GM19463 (cell line): ENCODE measurements around the gene COL23A1.

Source experiments
- ATAC-seq: cut with Tn5 transposase; IDR thresholded peaks from one replicate; pipeline ENCODE4 v1.9.1; 2021; ENCODE audit warnings: mild to moderate bottlenecking, moderate library complexity; ENCODE audit not compliant: unreplicated experiment

Gene COL23A1

DNA sequence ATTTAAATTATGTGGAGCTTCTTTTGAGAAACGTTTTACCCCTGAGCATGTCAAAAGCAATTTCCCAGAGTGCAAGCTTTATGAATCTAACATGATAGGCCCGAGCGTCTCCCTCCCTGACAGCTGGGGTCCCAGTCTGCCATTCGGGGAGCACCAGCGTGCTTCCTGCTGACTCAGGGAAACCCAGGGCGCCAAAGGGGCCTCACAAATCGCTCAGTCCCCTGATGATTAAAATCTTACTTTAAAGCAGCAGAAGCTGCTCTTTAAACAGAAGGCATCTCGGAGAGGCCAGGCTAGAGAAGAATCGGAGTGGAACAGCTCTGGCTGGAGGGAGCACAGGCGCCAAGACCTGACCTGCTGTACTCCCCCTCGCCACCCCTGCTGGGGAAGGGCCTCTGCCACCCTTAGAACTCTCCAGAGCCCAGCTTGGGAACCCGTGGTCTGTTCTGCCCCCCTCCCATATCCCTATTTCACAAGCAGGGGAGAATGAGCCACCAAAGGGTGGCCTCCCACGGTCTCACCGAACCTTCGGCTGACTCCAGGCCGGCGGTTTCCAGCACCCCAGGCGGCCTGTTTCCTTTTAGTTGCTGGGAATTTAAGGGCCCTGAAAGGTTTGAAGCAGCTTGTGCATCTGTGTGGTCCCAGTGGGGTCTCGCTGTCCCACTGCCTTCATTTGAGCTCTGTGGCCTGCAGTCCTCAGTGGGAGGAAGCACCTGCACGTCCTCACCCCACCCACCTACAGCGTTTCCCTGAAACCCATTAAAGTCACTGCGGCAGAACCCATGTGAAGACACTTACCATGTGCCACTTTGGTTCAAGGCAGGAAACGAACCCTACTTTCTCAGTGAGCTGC lies 147.6 kb downstream of the COL23A1 start:
- ATAC-seq: no peak

DNA sequence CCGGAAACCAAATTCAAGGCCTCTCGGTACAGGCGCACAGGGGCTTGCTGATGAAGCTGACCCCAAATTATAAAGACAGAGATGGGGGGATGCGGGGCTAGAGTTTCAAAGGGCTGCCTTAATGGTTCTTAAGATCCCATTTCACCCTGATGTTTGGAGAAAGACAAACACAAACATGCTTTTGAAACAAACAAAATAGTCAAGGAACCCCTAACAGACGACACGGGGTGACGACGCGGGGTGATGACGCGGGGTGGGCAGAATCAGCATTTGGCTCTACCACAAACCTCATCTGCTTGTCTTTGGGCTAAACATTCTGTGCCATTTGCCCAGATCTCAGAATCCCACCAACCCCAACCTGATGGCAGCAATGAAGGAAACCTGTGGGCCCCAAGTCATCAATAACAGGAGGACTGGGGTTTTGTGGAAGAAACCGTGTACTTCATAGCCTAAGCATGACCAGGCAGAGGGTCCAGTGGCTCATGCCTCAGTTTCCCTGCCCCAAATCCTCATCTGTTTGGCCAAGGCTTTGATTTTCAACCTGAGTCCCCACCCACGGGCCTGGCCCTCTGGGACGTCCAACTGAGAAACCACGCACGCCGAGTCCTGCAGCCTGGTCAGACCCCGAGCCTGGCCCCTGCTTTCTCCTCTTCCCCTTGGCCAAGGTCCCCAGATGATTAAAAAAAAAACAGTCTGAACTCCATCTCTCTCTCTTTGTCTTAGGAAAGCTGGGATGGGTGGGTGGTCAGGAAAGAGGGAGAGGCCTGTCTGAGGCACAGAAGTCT lies 148.5 kb downstream of the COL23A1 start:
- ATAC-seq: no peak

DNA sequence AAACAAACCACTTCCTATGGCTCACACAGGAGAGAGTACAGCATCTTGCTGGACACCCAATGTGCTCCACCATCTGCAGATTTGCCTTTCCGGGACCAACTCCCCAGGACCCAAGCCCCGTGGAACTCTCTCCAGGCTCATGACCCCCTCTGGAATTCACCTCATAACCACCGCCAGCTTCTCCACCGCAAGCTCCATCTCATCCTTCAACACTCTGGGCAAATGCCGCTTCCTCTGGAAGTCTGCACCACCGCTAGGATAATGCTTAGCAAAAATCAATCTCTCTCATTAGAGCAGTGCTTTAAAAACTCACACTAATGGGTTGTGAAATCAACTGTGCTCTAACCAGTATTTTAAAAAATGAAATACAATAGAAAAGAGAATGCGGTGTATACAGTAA lies 150.0 kb downstream of the COL23A1 start:
- no peak for ATAC-seq

DNA sequence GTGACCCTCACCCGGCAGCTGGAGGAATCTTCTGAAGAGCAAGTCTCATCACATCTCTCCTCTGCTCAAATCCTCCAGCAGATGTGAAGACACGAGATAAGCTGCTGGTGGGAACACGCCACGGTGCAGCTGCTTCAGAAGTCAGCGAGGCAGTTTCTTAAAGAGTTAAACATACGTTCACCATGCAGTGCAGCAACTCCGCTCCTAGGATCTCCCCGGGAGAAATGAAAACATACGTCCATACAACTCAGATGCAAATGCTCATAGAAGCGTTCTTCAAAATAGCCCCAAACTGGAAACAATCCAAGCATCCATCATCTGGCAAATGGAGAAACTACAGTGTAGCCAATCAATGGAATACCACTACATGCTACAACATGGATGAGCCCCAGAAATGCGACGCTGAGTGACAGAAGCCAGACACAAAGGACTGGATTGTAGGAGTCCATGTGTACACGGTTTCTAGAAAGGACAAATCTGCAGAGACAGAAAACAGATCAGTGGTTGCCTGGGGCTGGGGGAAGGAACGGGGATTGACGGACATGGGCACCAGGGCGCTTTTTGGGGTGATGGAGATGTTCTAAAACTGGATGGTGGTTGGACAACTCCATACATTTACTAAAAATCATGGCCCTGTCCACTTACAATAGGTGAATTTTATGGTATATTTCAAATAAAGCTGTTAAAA lies 150.6 kb downstream of the COL23A1 start:
- ATAC-seq: no peak

DNA sequence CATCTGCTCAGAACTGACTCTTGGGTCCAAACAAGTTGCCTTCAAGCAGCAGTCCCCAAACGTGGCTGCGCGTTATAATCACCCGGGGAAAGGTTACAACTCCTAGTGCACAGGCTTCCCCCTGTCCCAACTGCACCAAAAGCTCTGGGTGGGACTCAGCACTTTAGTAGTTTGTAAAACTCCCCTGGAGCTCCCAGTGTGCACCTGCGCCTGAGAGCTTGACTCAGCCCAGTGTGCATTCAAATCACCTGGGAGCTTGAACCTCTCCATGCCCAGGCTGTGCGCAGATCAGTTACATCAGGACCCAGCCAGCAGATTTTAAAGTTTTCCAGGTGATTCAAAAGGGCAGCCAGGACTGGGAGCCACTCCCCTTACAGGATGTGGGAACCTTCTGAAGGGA lies 151.4 kb downstream of the COL23A1 start:
- no peak for ATAC-seq

DNA sequence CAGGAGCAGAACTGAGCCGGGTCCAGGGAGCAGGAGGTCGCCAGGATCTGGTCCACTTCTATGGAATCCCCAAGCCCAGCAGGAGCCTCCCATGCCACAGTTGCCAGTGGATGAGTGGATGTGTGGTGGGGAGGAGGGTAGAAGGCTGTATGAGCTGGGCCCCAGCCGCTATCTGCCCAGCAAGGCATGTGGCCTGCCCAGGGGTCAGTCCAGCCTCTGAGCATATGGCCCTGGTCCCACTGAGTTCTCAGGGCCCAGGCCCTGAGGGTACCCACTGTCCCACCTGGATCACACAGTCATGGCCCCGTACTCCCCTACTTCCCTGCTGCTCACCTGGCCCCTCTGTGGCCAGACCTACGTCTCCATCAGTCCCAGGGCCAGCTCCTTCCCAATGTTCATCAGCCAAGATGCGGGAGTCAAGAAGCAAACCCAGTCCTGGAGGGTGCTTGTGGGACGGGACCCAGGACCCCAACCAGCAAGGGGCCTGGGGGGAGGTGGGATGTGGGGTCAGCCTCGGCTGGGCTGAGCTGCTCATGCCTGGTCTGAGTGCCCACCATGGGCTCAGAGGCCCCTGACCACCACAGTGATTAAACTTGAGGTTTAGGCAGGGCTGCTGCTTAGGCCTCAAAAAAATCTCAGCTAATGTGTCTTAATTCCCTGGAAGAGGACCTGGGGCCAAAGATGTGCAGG lies 152.7 kb downstream of the COL23A1 start:
- ATAC-seq: no peak

DNA sequence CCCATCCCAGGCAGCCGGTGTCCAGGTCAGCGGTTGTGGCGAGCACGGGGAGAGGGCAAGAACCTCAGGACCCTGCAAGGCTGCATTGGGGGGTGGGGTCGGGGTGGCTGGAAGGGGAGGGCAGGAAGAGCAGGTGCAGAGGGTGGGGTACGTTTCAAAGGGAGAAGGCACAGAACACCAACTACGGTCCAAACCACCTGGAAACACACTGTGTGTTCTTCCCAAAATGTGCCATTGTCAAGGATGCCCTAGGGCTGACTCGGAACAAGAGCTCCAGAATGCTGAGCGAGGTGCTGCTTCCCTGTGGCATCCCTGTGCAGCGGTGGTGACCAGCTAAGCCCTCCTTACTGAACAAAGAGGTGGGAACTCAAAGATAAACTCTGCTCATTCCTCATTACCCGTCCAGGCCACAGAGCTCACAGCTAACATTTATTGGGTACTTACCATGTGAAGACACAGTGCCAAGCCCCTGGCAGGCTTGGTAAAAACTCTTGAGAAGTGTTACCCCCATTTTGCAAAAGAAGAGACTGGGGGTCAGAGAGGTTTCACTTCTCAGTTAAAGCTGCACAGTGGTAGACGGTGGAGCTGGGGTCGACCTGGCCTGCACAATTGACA lies 153.8 kb downstream of the COL23A1 start:
- ATAC-seq: no peak

DNA sequence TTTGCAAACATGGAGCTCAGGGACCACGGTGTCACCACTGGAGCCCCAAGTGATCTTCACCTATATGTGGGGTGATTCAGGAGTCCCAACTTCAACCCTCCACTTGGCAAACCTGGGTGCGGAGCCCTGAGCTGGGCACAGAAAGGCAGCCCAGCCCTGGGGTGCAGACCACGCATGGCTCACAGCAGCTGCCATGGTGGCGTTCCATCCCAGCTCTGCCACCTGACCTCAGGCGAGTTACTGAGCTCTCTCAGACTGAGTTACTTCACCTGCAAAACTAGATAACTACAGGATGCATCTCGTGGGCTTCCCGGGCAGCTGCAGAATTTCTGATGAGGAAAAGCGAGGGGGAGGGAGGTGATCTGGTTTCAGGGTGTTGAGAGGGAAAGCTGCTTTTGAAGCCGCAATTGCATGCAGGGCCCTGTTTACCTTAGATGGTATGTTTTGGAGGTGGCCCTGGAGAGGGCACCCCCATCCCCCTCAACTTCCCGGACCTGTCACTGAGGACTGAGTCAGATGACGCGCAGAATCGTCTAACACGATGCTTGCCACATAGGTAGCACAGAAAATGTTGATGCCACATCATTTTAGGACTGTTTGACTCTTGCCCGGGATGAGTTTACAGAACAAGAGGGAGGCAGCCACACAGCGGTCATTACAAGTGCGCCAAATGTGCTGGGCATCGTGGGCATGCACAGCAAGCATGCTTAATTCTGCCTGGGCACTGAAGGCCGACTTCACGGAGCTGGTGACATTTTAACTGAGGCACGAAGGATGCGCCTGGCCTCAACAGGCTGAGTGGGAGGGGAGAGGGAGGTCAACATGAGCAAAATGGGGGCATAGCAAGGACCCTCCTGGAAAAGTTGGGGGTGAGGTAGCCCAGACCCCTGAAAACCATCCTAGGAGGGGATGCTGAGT lies 154.6 kb downstream of the COL23A1 start:
- no peak for ATAC-seq

DNA sequence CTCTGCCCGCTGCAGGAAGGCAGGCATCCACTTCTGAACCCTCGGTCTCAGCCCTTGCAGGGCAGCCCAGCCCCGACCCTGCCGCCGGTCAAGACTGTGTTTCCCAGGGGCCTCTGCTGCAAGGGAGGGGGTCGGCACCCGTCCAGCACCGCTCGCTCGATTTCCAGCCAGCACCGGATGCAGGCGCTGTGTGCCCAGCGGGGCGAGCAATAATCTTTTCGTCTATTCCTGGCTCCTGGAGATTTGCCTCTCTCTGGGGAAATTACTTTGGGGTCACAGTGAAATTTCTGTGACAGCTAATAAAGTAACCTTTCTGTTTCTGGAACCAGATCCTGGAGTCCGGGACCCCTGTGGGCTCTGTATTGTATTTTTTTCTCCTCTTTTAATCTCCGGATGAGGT lies 155.3 kb downstream of the COL23A1 start:
- ATAC-seq: no peak

DNA sequence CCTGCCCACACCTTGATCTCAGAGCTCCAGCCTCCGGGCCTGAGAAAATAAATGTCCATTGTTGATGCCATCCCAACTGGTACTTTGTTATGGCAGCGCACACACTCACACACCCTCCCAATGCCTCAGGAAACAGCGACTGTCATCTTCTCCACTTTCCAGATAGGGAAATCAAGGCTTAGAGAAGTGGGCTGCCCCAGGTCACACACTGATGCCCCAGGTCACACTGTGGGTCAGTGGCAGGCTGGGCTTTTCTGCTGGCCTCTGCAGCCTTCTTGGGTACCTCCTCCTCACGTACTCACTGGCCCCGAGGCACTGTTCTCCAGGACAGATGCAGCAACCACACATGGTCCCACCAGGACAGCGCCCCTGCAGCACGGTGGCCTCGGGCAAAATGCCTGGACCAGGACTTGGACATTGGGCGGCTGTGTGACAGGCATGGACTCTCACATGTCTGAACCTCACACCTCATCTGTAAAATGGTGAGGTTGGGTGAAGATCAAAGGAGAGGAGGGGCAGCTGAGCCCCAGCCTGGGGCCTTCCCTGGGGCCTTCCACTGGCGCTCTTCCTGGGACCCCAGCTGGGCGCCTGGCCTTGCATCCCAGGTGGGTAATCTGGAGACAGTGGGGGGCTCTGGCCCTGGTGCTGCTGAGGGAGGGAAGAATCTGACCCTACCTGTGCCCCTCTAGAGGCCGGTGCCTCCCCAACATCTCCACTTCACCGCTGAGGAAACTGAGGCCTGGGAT lies 156.0 kb downstream of the COL23A1 start:
- no peak for ATAC-seq

DNA sequence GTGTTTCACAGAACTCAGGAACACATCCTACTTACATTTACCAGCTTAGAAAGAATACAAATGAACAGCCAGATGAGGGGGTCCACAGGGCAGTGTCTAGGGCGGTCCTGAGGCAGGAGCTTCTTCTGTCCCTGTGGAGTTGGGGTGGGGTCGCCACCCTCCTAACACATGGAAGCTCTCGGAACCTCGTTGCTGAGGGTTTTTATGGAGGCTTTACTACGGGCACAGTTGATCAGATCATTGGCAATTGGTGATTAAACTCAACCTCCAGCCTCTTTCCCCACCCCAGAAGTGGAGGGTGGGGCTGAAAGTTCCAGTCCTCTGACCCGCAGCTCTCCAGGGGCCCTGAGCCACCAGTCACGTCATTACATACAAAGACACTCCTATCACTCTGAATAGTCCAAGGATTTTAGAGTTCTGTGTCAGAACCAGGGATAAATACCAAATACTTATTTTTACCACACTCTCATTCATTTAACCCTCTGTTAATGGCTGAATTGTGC lies 156.9 kb downstream of the COL23A1 start:
- ATAC-seq: no peak

DNA sequence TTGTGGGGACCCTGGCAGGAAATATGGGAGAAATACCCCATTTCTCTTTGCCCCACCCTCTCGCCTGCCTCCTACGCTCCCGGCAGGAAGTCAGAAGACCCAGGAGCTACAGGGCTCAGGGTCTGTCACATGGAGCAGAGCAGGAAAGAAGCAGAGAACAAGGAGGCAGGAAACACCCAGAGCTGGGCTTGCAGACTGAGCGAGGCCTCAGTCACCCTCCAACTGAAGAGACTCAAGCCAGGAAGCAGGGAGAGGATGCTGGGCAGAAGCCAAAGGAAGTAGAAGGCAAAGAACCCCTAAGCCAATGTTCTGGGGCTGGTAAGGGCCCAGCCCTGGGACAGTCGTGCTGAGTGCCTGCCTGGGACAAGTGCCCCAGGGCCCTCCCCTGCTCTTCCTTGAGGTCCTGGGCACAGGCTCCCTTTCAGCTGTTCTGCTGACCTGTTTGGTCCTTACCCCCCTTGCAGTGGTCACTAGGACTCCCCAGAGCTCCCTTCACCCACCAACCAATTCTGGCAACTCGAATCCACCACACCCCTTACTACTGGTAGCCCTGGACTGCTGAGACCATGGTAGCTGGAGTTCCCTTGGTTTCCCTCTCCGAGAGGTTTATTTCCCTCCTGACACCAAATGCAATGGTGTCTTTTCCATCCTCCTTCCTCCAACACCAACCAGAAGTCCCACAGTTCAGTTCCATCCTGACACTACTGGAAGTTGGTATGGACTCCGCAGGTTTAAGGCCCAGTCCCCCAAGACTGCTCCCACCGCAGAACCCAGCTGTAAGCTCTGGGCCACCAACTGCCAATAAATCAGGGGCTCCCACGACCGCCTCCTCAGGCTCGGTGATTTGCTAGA lies 157.5 kb downstream of the COL23A1 start:
- no peak for ATAC-seq

DNA sequence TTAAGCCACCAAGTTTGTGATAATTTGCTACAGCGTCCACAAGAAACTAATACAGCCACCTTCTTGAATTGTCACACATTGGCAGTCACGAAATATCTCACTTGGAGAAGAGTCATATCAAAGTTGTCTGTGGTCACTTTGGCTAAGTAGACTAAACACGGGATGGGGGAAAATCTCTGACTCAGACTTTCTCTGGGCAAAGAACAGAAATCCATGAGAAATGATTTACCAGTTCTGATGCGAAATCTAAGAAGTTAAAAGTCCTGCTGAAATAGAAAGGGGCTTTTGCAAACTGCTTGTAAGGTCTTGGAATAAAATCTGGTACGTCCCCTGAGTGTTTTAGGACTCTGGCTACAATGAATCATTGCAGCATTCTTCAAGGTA lies 158.4 kb downstream of the COL23A1 start:
- no peak for ATAC-seq

DNA sequence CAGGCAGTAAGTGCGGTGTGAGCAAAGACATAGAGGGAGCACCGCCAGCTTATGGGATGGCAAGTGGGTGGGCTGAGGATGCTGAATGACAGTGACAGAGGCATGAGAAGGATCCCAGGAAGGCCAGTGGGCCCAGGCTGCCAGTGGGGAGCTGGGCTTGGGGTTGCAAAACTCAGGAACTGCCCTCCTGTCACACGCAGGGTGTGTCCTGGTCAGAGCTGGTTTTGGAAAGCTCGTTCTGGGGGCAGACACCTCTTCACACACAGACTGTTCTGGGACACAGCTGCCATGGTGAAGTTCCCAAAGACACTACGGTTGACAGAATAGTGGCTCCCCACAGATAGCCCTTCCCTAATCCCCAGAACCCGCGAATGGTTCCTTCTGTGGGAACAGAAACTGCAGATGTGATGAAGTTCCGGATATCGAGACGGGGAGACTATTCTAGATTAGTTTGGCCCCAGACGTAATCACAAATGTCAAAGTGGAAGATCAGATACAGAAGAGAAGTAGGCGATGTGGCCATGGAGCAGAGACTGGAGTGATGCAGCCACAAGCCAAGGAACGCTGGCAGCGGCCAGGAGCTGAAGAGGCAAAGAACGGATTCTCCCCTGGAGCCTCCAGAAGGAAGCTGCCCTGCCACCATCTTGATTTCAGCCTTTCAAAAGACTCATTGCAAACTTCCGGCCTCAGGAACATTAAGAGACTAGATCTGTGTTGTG lies 159.0 kb downstream of the COL23A1 start:
- ATAC-seq: no peak

DNA sequence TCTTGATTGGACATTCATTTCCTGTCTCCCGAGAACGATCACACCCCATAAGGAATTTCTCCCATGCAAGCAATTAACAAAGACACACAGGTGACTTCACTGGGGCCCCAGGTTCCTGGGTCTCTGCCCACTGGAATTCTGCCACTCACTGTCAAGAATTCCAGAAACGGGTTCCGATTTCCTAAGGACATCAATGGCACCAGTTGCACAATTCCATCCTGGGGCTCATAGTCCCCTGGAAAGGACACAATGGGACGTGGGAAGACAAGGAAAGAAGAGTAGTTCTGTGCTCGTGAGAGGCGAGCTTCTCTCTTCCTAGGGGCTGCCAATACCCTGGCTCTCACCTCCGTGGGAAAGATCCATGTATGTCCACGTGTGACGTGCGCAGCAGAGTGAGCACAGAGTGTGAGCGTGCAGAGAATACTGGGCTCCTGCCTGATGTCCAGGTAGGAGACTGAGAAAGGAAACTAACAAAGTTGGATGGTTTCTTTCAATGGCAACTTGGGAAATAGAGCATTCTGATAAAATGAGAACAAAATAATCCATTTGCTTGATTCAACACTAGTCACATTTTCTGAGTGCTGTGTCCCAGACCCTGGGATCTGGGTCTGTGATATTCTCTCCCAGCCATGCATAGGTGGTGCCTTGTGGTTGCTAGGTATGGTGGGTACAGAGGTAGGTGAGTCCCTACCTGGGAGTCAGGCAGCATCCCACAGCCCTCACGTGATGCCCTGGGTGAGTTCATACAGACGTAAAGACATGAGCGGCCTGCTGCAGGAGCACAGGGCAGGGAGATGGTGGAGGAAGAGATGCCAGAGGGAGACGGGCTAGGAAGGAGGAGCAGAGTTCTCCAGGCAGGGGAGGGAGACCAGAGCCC lies 159.8 kb downstream of the COL23A1 start:
- no peak for ATAC-seq

DNA sequence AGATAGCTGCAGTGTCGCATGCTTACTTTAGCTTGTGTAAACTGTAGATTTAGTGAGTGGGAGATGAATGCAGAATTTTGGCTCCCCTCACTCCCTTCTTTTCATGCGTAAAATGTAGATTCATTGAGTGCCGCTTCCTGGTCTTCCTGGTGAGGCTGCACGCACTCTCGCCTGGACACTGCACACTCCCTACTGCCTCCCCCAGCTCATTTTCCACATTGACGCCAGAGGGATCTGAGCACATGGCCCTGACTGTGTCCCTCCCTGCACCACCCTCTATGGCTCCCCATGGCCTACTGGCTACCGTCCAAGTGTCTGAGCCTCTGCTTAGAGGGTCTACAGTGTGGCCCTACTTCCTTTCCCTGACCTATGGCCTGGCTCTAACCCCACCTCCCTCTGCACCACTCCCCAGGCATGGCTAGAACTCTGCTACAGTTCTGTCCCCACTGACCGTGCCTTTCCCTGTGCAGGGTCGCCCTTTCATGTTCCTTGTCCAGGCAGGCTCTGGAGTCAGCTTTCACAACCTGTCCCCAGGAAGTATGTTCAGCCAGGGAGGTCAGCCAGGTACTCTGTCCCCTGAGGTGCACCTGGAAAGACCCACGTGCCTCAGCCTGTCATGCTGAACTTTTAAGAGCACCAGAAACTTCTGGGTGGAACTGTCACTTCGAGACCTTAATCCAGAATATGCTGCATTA lies 160.6 kb downstream of the COL23A1 start:
- ATAC-seq: no peak
